ENCODE data around the gene NUP85.
"Not testable (repeated sequence)": the region's sequence is repeated elsewhere in the genome, so short reads cannot be mapped to it uniquely, and the experiment has no call there.

The NUP85 gene, protein sequence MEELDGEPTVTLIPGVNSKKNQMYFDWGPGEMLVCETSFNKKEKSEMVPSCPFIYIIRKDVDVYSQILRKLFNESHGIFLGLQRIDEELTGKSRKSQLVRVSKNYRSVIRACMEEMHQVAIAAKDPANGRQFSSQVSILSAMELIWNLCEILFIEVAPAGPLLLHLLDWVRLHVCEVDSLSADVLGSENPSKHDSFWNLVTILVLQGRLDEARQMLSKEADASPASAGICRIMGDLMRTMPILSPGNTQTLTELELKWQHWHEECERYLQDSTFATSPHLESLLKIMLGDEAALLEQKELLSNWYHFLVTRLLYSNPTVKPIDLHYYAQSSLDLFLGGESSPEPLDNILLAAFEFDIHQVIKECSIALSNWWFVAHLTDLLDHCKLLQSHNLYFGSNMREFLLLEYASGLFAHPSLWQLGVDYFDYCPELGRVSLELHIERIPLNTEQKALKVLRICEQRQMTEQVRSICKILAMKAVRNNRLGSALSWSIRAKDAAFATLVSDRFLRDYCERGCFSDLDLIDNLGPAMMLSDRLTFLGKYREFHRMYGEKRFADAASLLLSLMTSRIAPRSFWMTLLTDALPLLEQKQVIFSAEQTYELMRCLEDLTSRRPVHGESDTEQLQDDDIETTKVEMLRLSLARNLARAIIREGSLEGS

DNA sequence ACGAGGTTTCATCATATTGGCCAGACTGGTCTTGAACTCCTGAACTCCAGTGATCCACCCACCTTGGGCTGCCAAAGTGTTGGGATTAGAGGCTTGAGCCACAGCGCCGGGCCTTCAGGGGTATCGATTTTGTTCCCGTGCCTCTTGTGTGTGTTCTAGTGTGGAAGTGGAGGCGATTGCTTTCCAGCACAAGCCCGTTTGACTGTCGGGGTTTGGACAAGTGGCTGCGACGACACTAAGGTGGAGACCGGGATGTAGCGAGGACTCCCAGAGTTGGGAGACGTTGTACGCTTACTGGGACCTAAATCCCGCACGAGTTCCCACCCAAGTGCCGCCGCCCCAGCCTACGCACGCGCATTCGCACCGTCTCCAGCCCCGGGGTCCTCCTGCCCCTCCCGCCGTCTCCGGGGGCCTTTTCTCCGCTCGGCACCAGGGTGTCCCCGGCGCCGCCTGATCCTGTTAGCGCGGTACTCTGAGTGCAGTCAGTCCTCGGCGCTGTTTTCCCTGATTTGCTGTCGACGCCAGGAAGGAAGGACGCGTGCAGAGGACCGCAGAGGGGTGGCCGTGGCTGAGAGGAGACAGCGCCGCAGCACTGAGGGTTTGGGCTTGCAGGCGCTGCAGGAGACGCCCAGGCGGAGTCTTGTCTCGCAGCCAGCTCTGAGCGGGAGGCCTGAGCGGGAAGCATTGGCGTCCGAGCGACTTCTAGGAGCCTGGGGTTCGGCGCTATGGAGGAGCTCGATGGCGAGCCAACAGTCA is at the start of gene NUP85:
Gene NUP85 (plus strand): TSS at position 643 of the 756 bp plus-strand sequence. CDS start 83 bp downstream, at position 726.
- peak; percentile 95 for DNase-seq

DNA sequence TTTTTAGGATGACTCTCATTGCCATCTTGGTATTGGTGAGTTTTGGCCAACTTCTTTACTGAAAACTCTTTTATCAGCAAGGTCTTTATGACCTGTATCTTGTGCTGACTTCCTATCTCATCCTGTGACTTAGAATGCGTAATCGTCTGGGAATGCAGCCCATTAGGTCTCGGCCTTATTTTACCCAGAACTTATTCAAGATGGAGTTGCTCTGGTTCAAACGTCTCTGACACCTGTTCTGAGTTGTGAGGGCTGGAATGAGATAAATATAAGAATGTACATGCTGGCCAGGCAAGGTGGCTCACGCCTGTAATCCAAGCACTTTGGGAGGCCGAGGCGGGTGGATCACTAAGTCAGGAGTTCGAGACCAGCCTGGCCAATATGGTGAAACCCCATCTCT is 47.0 kb upstream of the NUP85 start:
- DNase-seq, result not testable (repeated sequence)

DNA sequence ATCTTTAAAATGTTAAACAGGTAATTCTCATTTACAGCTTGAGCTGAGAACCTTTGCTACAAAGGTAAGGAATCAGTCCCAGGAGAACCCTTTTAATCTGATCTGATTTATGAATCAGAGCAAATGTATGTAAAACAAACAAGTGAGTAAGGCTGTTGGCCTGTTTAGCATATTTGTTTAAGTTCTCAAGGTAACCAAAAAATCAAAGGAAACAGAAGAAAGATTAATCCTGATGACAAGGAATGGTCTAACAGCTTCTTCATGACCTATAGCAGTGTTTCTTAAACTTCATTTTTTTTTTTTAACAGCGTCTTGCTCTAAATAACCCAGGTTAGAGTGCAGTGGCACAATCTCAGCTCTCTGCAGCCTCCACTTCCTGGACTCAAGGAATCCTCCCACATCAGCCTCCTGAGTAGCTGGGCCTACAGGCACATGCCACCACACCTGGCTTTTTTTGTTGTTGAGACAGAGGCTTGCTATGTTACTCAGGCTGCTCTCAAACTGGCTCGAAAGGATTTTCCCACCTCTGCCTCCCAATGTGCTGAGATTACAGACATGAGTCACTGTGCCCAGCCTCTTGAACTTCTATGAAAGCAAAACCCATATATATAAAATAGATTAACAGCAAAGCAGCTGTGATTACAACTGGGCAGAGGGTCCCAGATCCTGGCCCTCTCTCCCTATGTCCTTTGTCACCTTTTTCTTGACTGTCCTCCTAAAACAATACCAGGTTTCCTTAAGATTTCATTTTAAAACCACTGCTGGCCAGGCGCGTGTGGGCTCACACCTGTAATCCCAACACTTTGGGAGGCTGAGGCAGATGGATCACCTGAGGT is 46.1 kb upstream of the NUP85 start:
- no peak for DNase-seq

DNA sequence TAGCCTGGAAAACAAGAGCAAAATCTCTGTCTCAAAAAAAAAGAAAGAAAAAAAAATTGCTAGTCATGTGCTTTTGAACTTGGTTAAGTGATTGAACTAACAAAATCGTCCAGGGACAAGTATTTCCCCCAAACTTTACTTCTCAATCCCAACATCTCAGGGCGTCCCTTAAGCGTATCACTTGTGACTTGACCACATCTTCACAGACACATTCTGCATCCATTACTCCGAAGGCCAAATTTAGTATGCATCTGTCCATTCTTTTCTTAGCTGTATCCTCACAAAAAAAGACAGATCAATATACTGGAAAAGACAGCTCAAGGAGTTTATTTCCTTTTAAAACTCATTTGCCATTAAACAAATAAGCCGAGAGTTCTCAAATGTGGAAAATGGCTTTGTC is 45.3 kb upstream of the NUP85 start:
- no peak for DNase-seq

DNA sequence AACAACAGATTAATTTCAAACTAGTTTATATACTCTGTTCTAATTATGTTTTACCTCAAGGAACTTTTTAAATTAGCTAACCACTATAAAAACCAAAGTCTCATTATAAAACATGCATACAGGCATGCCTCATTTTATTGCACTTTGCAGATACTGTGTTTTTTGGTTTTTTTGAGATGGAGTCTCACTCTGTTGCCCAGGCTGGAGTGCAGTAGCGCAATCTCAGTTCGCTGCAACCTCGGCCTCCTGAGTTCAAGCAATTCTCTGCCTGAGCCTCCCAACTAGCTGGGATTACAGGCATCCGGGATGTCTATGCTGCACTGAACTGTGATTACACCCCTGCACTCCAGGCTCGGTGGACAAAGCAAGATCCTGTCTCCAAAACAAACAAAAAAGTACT is 42.4 kb upstream of the NUP85 start:
- no peak for DNase-seq

GRCh38 chr17:75164606-75165005 is 40.9 kb upstream of the NUP85 start:
- DNase-seq, result not testable (repeated sequence)

GRCh38 chr17:75168998-75169397 is 36.5 kb upstream of the NUP85 start:
- DNase-seq, result no peak

DNA sequence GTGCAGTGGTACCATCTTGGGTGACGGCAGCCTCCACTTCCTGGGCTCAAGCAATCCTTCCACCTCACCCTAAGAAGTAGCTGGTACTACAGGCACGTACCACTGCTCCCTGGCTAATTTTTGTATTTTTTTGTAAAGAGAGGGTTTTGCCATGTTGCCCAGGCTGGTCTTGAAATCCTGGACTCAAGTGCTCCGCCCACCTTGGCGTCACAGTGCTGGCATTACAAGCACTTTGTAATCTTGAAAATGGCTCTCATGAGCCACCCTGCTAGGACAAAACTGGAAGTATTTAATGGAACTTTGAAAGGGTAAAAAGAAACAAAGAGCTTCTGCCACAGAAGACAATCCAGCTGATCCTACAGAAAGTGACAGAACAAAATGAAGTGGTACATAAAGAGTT is 32.0 kb upstream of the NUP85 start:
- no peak for DNase-seq

GRCh38 chr17:75174996-75175395 is 30.5 kb upstream of the NUP85 start:
- no peak for DNase-seq

GRCh38 chr17:75176625-75177024 is 28.9 kb upstream of the NUP85 start:
- DNase-seq, result no peak

DNA sequence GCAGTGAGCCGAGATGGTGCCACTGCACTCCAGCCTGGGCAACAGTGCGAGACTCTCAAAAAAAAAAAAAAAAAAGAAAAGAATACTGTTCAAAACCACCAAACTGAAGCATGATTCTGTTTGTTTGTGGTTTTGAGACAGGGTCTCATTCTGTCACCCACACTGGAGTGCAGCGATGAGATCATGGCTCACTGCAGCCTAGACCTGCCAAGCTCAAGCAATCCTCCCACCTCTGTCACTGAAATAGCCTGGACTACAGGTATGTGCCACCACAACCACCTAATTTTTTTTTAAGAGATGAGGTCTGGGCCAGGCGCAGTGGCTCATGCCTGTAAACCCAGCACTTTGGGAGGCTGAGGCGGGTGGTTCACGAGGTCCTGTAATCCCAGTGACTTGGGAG is 27.0 kb upstream of the NUP85 start:
- no peak for DNase-seq

DNA sequence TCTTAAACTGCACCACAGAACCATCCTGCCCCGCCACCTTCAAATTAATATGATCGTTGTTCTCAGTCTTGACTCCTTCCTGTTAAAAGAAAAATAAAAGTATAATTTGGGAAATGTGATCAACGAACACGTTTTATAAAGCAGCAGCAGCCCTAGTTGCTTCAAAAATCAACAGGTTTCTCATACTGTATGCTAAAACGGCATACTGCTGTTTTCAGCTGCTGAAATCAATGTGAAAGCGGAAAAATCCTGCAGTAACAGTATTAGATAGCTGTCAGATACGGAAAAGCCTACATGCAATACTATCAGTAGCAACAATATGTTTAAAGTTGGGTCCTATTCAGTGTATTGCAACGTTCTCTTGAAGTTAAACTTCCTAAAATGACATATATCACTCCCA is 24.4 kb upstream of the NUP85 start:
- no peak for DNase-seq

DNA sequence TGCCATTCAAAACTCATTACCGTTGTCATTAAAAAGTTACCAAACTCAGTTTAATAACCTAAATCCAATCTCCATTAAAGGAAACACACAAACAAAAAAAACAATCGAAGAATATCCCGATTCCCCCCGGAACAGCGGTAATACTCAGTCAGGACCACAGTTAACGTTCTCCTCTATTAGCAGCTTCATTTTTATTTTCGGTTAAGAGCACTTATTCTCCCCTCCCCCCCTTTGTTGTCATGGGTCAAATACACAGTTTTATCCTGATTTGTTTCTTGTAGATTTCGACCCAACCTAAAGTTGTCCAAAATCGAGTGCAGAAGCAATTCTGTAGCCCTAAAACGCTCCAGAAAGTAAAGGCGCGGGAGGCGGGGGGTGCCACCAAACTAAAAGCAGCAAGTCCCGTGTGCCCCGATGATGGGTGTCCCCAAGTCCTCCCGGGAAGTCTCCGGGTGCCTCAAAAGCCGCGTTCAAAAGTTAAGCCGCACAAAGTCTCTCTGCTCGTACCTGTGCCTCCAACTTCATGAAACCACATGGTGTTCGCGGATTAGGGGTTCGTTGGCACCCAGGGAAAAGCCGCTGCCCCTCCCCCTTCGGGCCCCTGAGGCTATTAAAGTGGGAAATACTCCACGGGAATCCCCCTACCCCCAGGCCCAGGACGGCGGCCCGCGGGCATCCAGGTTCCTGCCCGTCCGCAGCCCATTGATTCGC is 23.7 kb upstream of the NUP85 start:
- DNase-seq, result peak; percentile 22

- no peak for DNase-seq
Measured at GRCh38 chr17:75182319-75182568, 23.2 kb upstream of the NUP85 start.

GRCh38 chr17:75182569-75183436 is 22.7 kb upstream of the NUP85 start, which contains the start of gene SUMO2:
TSS of gene SUMO2 (minus strand) at chr17:75182959. CDS start at chr17:75182834, 125 bp downstream.
- DNase-seq, result peak; percentile 92

- no peak for DNase-seq
Measured at GRCh38 chr17:75183999-75184884, 21.2 kb upstream of the NUP85 start.

DNA sequence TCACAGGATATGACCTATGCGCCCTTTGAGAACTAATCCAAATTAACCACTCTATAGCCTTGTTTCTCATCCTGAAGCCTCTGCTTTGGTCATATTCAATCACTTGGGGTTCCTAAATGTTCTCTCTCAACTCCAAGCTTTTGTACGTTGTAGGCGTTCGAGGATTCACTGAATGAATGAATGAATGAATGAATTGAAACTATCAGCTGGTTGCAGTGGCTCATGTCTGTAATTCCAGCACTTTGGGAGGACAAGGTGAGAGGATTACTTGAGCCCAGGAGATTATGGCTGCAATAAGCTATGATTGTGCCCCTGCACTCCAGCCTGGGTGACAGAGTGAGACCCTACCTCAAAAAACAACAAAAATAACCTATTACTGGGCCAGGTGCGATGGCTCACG is 16.9 kb upstream of the NUP85 start:
- no peak for DNase-seq

GRCh38 chr17:75191584-75191983 is 13.9 kb upstream of the NUP85 start:
- no peak for DNase-seq

- no peak for DNase-seq
Measured at GRCh38 chr17:75194879-75195278, 10.6 kb upstream of the NUP85 start.
